ENCODE data around the gene DENND2D. TPM values are rescaled to one million over a fixed set of nuclear protein-coding genes. Genes with fewer than 3 reads are reported as not detected.

Gene DENND2D
- total RNA-seq, 2 experiments from 2014 or later, result 293 to 299 TPM

DNA sequence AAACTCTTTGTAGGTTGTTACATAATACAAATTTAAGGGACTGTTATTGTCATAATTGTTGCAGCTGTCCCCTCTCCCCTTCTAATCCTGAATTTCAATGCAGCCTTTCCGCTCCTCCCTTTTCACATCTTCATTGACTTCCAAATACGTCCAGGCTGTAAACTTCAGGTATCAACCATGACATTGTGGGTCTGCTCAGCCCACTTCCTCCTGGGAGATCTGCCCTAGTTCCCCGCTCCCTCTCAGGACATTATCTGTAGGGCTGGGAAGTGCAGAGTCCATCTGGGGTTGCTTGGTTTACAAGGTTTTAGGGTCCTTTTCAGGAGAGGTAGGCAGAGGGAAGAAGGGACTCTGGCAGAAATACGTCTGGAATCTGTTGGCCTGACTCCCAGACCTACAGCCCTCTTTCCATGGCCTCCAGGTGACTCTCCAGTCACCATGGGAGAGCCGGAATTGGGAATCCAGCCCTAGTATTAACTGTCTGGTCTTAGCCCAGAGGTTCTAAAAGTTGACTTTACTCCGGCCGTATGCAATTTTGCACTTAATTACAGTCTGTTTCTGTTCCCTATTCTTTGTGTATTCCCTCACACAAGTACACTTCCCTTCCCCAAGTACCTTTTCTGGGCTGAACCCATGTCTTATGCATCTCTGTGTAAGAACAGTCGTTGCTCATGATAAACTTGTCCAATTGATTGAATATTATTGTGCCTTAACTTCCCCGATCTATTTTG, 4.7 kb upstream of the DENND2D start:
- Mint-ChIP-seq H3K27me3 (no peaks in the 10 kb centered on the region), H3K9me3 (no peaks in the 10 kb centered on the region), H3K27ac (peak overlapping the region; percentile 91), H3K4me1 (peaks cover 53% of the 10 kb centered on the region), H3K4me3 (peak overlapping the region; percentile 98), H3K36me3 (peaks cover 10% of the 10 kb centered on the region)
- POLR2A ChIA-PET, result interaction anchor here (15.0 kb wide), 1 partner anchor 13 kb away, joined by 948 read pairs; no protein-coding TSS in a partner anchor
- ATAC-seq (ENCODE audit: low read depth), result no peak
- no peak for DNase-seq

DNA sequence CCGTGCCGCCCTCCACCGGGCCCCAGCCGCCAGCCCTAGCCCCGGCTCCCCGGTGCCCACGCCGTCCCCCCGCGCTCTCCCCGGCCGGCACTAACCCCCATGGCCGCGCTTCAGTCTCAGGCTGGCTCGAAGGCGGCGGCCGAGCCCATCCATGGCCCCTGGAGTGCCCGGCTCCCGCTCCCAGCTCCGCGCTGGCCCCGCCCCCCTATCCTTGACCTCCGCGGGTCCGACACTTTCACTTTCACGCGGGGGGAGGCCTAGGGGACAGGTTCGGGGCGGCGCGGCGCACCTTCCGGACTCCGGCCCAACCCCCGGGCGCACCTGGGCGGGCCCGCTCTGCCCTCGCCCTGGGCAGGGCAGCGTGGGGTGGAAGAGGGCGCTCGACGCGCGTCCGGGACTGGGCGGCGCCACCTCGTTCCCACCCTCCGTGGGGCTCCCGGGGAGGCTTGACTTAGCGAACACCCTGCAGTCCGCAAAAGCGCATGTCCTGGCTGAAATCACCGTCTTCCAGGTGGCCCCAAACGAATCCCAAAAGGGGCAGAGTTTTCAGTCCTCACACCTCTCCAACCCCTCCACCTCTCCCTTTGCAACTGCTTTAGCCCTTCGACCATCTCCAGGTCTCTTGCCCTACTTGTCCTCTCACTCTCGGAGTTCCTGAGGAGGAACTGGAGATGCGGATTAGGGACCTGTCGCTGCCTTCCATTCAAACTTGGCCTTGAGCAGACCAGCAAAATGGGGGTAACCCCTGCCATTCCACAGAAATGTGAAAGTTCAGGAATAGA, 3.9 kb upstream of the DENND2D start:
- peak overlapping the region; percentile 91 for H3K27ac Mint-ChIP-seq
- DNase-seq (peak; percentile 84), ATAC-seq (ENCODE audit: low read depth) (peak; percentile 64)
- H3K4me3 Mint-ChIP-seq, result peak overlapping the region; percentile 98
- POLR2A ChIA-PET, result interaction anchor here (0.8 to 15.0 kb wide), 9 partner anchors 11 to 333 kb away, joined by 3 to 948 read pairs (median 4); partner anchors contain the start of genes ATP5PB, CEPT1, DRAM2 and WDR77
- peaks cover 50% of the 10 kb centered on the region for H3K4me1 Mint-ChIP-seq
- no peaks in the 10 kb centered on the region for H3K27me3 Mint-ChIP-seq
- H3K9me3 Mint-ChIP-seq, result no peaks in the 10 kb centered on the region
- H3K36me3 Mint-ChIP-seq, result peaks cover 18% of the 10 kb centered on the region

DNA sequence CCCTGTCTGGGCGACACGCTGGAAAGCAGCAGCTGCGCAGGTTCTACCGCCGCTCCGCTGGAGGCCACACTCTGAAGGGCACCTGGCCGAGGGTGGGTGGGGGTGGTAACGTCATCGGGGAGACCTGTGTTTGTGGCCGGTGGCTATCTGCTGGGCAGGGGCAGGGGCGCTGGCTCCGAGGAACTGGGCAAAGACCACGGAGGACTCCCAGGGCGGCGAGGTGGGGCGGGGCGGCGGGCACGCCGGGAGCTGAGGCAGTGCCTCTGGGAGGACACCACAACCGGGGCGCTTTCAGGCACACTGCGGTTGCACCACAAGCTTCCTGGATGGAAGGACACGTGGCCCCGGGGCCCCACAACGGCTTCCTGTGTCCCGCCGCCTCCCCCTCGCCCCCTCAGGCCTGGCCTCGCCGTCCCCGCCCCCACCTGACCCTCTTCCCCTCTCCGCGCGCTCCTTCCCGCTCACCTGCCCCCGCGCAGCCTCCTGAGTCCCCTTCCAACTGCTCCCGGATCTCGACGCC, 3.3 kb upstream of the DENND2D start:
- DNase-seq (peak; percentile 89), ATAC-seq (ENCODE audit: low read depth) (peak; percentile 26)
- no peaks in the 10 kb centered on the region for H3K9me3 Mint-ChIP-seq
- H3K27ac Mint-ChIP-seq, result peak overlapping the region; percentile 91
- H3K36me3 Mint-ChIP-seq, result peaks cover 24% of the 10 kb centered on the region
- H3K27me3 Mint-ChIP-seq, result no peaks in the 10 kb centered on the region
- H3K4me3 Mint-ChIP-seq, result peak overlapping the region; percentile 98
- POLR2A ChIA-PET, result interaction anchor here (0.8 to 15.0 kb wide), 9 partner anchors 10 to 332 kb away, joined by 3 to 948 read pairs (median 4); partner anchors contain the start of genes ATP5PB, CEPT1, DRAM2 and WDR77
- peaks cover 46% of the 10 kb centered on the region for H3K4me1 Mint-ChIP-seq

DNA sequence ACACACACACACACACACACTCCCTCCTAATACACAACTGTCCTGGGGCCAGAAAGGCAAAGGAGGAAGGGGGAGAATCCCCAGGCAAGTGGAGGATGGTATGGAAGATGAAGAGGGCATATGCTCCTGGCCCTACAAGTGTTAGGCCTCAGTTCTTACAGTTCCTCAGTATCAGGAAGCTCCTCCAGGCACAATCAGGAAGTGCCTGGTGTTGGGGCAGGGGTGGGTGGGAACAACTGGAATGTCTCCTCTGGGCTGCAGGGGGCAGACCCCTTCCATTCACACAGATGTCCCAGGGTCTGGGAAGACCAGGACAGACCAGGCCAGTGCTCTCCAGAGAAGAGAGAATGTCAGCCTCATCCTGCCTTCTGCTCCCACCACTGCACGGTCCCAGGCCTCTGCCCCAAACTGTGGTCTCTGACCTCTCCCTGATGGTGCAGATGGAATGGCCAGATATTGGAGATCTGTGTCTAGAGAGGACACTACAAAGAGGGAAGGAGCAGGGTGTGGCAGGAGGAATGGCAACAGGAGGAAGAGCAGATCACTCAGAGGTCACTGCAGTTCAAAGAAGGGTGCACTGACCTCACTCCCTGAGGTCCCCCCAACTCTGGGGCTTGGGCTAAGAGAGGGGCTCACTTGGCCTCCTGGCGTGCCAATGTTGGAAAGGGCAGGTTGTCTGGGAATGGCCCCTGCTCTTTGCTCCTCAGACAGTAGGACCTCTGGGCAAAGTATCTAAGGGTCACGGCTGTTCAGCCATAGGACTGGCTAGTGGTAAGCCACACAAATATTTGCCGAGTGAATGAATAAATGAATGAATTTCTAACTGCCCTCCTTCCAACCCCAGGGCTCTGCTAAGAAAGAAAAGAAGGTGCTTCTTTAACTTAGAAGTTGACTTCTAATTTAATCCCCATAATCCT, 2.5 kb upstream of the DENND2D start:
- H3K4me1 Mint-ChIP-seq, result peaks cover 42% of the 10 kb centered on the region
- peaks cover 29% of the 10 kb centered on the region for H3K36me3 Mint-ChIP-seq
- DNase-seq (no peak), ATAC-seq (ENCODE audit: low read depth) (no peak)
- H3K27ac Mint-ChIP-seq, result peak overlapping the region; percentile 97
- no peaks in the 10 kb centered on the region for H3K27me3 Mint-ChIP-seq
- peak overlapping the region; percentile 98 for H3K4me3 Mint-ChIP-seq
- POLR2A ChIA-PET, result interaction anchor here (0.8 to 15.0 kb wide), 9 partner anchors 9 to 331 kb away, joined by 3 to 948 read pairs (median 4); partner anchors contain the start of genes CEPT1 and DRAM2
- no peaks in the 10 kb centered on the region for H3K9me3 Mint-ChIP-seq

DNA sequence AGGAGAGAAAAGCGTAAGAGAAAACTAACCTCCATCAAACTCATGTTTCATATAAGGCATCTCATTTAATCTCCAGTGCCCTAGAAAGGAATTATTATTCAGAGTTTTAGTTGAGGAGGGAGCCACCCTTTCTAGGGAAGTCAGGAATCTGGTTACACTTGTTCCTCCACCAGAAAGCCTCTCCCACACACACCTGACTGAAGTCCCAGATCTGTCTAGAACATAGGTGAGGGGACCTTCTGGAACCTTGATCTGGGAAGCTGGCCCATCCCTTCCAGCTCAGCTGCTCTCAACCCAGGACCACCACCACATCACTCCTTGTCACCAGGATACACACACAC, 1.9 kb upstream of the DENND2D start:
- DNase-seq, result no peak
- Mint-ChIP-seq H3K9me3 (no peaks in the 10 kb centered on the region), H3K4me1 (peaks cover 38% of the 10 kb centered on the region), H3K27me3 (no peaks in the 10 kb centered on the region), H3K36me3 (peaks cover 36% of the 10 kb centered on the region), H3K27ac (peak overlapping the region; percentile 97), H3K4me3 (peak overlapping the region; percentile 98)
- POLR2A ChIA-PET, result interaction anchor here (0.8 to 15.0 kb wide), 4 partner anchors 9 to 197 kb away, joined by 3 to 948 read pairs (median 9); no protein-coding TSS in a partner anchor
- no peak for ATAC-seq (ENCODE audit: low read depth)

DNA sequence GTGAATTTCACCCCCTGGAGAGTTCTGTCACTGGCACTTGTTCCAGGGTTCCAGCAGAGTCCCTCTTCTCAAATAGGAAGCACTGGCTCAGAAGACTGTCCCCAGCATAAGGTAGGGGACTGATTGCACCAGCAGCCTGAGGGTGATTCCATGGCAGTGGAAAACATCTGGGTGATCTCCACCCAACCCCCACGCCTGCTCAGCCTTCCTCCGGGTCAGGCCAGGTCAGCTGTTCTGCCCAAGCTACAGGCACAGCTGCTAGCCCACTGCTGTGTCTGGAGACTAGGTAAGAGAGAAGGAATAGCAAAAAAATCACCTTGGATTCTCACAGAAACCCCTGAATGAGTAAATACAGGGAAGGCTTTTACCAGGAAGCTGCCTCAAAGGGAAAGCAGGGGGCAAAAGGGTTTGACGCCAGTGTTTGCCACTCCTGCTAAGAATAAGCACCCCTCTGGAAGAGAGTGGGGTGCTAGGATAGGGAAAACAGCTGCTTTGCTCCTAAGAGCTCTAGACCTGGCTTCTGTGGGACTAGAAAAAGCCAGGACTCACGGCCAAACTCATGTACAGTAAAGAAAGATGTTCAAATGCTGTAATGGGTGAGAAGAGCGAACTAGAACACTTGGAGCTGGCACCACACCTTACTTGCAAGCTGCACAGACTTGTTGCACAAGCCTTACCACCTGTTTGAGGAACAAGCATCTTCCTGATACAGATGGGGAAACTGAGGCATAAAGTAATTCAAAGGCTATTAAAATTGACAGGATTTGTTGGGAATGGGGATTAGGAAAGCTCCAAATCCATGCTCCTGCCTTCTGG, 1.0 kb upstream of the DENND2D start:
- peak overlapping the region; percentile 97 for H3K27ac Mint-ChIP-seq
- H3K4me3 Mint-ChIP-seq, result peak overlapping the region; percentile 98
- peaks cover 39% of the 10 kb centered on the region for H3K4me1 Mint-ChIP-seq

DNA sequence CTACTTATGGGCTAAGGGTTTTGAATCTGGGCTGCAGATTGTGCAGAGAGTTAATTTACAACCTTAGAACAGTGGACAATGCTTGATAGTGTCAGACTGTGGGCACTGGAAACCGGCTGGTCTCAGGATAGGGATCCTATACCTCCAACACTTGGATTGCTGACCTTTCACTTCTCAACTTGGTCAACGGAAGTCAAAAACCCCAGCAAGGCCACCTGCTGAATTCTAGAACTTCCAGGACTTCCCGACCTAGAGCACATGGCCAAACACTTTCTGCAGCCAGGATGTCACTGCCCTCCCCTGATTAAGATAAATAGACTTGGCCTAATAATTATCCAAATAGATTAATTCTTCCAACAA, 336 bp upstream of the DENND2D start:
- no peaks in the 10 kb centered on the region for H3K27me3 Mint-ChIP-seq
- no peak for ATAC-seq (ENCODE audit: low read depth)
- peaks cover 47% of the 10 kb centered on the region for H3K36me3 Mint-ChIP-seq
- H3K4me1 Mint-ChIP-seq, result peaks cover 39% of the 10 kb centered on the region
- DNase-seq, result no peak
- H3K27ac Mint-ChIP-seq, result peak overlapping the region; percentile 97
- H3K4me3 Mint-ChIP-seq, result peak overlapping the region; percentile 98
- H3K9me3 Mint-ChIP-seq, result no peaks in the 10 kb centered on the region
- POLR2A ChIA-PET, result interaction anchor here (1.0 to 15.0 kb wide), 12 partner anchors 7 to 528 kb away, joined by 3 to 948 read pairs (median 7); partner anchors contain the start of genes CEPT1, CHI3L2 and DRAM2

More for the DNA sequence above, 1.0 kb upstream of the DENND2D start:
- Mint-ChIP-seq H3K27me3 (no peaks in the 10 kb centered on the region), H3K9me3 (no peaks in the 10 kb centered on the region), H3K36me3 (peaks cover 44% of the 10 kb centered on the region)
- ATAC-seq (ENCODE audit: low read depth) (no peak), DNase-seq (no peak)
- POLR2A ChIA-PET, result interaction anchor here (1.1 to 15.0 kb wide), 4 partner anchors 8 to 198 kb away, joined by 3 to 948 read pairs (median 18); partner anchors contain the start of genes CEPT1 and DRAM2

DNA sequence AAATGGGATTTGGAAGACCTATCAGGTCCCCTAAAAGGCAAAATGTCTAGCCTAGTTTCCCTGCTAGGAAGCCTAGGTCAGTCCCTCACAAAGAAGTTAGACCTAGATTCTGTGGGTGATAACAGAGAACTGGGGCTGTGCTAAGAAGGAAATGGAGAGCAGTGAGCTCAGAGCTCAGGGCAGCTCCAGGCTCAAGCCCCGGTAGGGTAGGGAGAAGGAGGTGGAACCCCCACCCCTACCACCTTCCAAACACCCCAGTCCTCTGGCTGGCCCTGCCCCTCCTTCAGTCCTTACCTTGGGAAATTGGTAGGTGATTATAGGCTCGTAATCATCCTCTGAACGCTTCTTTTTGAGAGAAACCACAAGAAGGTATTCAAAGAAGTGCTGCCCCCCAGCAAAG, 1.1 kb downstream of the DENND2D start:
- POLR2A ChIA-PET, result interaction anchor here (0.6 to 15.0 kb wide), 18 partner anchors 12 to 327 kb away, joined by 3 to 948 read pairs (median 6); partner anchors contain the start of genes ATP5PB, CD53, CEPT1 and CHI3L2
- DNase-seq (no peak), ATAC-seq (ENCODE audit: low read depth) (no peak)
- Mint-ChIP-seq H3K4me1 (peaks cover 40% of the 10 kb centered on the region), H3K9me3 (no peaks in the 10 kb centered on the region), H3K4me3 (peak overlapping the region; percentile 98), H3K36me3 (peaks cover 60% of the 10 kb centered on the region), H3K27ac (peak overlapping the region; percentile 97), H3K27me3 (no peaks in the 10 kb centered on the region)

DNA sequence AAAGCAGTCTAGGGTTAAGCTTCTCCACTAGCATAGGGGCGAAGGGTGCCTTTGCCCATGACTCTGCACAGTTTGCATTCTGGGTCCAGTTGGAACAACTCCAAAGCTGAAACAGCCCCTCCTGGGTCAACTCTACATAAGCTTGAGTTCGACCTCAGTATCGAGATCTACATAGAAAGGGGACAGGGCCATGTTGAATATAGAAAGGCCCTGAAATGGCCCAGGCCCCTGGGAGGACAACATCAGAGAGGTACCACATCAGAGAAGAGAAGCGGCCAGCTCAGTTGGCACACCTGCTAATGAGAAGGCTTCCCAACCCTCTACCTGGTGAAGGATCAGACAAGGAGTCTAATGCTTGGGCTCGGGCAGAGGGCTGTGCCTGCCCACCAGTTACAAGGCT, 1.6 kb downstream of the DENND2D start:
- Mint-ChIP-seq H3K36me3 (peaks cover 64% of the 10 kb centered on the region), H3K9me3 (no peaks in the 10 kb centered on the region), H3K4me1 (peaks cover 45% of the 10 kb centered on the region), H3K27ac (peak overlapping the region; percentile 97), H3K4me3 (peak overlapping the region; percentile 98), H3K27me3 (no peaks in the 10 kb centered on the region)
- DNase-seq (no peak), ATAC-seq (ENCODE audit: low read depth) (no peak)
- POLR2A ChIA-PET, result interaction anchor here (0.6 to 15.0 kb wide), 14 partner anchors 11 to 326 kb away, joined by 3 to 948 read pairs (median 9); partner anchors contain the start of genes ATP5PB, CD53, CEPT1 and CHI3L2

DNA sequence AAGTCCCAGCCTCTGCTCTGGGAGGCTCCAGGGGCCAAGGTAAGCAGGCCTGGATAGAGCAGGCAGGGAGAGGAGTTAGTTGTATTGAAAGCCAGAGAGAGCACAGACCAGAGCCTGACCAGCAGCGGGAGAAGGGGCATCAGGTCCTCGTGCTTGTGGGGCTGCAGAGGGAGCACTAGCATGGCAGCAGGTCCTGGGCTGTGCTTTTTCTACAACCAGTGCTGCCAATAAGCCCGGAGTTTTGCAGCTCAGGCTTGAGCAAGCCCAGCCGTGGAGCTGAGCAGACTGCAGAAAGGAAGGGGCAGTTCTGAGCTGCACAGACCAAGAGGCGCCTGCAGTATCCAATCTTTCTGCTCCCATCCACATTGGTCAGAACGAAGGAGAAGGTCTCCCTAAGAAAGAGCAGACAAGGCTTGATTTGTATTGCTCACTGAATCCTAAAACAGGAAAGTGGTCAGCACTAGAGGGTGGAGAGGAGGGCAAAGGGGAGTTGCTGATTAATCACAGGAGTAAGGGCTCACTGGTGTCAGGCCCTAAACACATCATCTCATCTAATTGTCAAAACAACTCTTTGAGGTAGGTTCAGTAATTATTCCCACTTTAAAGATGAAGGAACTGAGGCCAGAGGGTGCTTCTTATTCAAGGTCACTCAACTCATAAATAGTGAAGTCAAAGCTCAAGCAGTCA, 2.7 kb downstream of the DENND2D start:
- H3K4me3 Mint-ChIP-seq, result peak overlapping the region; percentile 98
- H3K9me3 Mint-ChIP-seq, result no peaks in the 10 kb centered on the region
- peak overlapping the region; percentile 97 for H3K27ac Mint-ChIP-seq
- POLR2A ChIA-PET, result interaction anchor here (2.0 to 15.0 kb wide), 8 partner anchors 10 to 322 kb away, joined by 5 to 948 read pairs (median 14); partner anchors contain the start of genes ATP5PB, CEPT1, CHI3L2 and DRAM2
- peaks cover 69% of the 10 kb centered on the region for H3K36me3 Mint-ChIP-seq
- H3K27me3 Mint-ChIP-seq, result no peaks in the 10 kb centered on the region
- H3K4me1 Mint-ChIP-seq, result peaks cover 53% of the 10 kb centered on the region
- ATAC-seq (ENCODE audit: low read depth) (peak; percentile 35), DNase-seq (peak; percentile 65)

DNA sequence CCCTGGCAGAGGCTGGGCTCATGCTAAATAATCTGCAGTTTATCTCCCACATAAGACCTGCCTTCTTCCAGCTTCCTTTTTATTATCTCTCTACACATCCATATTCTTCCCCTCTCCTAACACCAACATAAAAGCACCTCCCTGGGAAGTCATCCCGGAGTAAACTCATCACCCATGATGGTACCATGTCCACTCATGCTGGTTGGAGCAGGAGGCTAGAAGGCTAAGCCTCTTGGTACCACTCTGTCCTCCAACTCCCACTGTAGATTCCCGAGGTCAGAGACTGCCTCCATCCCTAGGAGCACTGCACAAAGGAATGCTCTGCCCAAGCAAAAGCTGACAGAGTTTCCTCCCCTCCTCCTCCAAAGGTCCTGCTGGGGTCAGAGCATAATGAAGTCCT, 4.2 kb downstream of the DENND2D start:
- no peaks in the 10 kb centered on the region for H3K27me3 Mint-ChIP-seq
- DNase-seq (no peak), ATAC-seq (ENCODE audit: low read depth) (no peak)
- POLR2A ChIA-PET, result interaction anchor here (0.7 to 15.0 kb wide), 7 partner anchors 8 to 323 kb away, joined by 3 to 948 read pairs (median 7); partner anchors contain the start of genes CD53, CEPT1 and DRAM2
- H3K36me3 Mint-ChIP-seq, result peaks cover 84% of the 10 kb centered on the region
- no peaks in the 10 kb centered on the region for H3K9me3 Mint-ChIP-seq
- peak overlapping the region; percentile 97 for H3K27ac Mint-ChIP-seq
- H3K4me1 Mint-ChIP-seq, result peaks cover 56% of the 10 kb centered on the region
- H3K4me3 Mint-ChIP-seq, result peak overlapping the region; percentile 98
